NCI-H748 treated with DMSO at 0.1 percent for 48 hours (cell line): ENCODE measurements around the gene CLDN3.

Source experiments
- DNase-seq: peaks from one replicate; lab custom pipeline; 2025; lab: John Stamatoyannopoulos, UW

Gene CLDN3

DNA sequence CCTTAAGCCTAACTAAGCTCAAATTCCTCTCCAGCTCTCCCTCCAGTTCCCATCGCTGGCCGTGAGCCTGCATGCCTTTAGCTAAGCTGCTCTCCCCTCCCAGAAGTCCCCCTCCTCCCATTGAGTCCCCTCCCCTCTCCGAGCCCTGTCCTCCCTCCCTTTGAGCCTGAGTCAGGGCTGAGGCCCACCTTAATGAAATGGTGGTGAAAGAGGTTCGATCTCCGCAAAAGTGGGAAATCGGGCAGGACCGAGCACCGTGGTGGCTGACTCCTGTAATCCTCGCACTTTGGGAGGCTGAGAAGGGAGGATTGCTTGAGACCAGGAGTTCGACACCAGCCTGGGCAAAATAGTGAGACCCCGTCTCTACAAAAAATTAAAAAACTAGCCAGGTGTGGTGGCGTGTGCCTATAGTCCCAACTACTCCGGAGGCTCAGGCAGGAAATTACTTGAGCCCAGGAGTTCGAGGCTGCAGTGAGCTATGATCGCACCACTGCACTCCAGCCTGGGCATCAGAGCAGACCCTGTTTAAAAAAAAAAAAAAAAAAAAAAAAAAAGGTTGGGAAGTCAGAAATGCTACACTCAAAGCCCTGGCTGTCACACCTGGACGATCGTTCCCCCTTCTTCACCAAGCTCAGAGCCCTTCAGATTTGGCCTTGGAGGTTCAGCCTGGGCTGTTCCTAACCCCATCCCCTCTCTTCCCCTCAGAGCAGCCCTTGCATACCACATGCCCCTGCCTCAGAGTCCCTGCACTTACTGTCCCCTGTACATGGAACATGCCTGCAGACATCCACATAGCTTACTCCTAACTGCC is 995 bp upstream of the CLDN3 start:
- no peak for DNase-seq

DNA sequence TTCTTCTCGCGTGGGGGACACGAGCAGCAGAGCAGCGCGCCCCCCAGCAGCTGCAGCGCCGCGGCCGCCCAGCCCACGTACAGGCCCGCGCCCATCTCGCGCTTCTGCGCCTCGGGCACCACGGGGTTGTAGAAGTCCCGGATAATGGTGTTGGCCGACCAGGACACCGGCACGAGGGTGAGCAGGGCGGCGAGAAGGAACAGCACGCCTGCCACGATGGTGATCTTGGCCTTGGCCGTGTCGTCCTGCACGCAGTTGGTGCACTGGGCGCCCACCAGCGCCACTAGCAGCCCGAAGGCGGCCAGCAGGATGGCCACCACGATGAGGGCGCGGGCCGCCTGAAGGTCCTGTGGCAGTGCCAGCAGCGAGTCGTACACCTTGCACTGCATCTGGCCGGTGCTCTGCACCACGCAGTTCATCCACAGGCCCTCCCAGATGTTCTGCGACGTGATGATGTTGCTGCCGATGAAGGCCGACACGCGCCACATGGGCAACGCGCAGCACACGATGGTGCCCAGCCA is 529 bp downstream of the CLDN3 start:
- DNase-seq, result peak; percentile 44

DNA sequence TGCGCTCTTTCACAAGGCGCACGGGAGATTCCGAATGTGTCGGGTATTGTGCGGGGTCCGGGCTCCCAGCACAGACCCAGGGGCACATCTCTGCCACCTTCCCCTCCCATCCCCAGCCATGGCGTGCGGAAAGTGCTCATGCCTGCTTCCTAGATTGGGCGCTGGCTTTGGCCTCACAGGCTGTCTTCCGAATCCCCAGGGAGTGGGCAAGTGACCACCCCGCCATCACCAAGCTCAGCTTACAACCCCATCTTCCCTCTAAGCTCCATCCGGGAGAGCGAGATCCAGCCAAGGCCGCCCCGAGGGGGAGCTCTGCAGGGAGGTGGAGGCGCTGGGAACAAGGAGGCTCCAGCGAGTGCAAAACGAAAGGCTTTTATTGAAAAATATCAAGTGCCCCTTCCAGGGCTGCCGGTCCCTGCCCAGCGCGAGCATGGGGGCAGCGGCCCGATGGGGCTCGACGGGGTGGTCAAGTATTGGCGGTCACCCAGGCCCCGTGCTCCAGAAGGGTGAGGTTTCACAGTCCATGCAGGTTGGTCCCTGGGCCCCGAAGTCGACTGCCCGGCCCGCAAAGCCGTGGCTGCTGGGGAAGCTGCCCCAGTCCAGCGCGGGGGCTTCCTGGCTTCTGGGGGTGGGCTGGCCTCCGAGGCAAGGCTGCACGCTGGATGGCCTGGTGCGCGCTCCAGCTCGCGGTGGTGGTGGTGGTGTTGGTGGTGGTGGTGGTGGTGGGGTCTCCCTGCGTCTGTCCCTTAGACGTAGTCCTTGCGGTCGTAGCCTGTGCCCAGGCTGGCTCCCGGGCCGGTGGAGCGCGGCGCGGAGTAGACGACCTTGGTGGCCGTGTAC is 1.2 kb downstream of the CLDN3 start:
- no peak for DNase-seq

DNA sequence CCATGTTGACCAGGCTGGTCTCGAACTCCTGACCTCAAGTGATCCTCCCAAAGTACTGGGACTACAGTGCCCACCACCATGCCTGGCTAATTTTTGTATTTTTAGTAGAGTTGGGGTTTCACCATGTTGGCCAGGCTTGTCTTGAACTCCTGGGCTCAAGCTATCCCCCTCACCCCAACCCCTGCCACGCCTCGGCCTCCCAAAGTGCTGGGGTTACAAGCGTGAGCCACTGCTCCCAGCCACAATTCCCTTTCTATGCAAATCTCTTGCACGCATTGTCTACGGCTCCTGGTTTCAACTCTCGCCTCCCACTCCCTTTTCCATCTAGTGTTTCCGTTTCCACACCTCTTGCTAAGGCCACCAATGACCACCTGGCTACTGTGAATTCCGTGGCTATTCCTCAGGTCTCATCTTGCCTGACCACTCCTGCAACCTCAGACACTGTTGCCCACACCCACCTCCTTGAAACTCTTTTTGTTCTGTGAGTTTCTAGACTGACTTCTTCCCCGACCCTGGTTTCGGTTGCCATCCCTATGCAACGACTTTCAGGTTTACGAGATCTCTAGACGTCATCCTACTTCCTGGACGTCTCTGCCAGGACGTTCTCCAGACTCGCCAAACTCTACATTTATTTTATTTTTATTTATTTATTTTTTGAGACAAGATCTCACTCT is 3.4 kb downstream of the CLDN3 start:
- DNase-seq, result no peak

- no peak for DNase-seq
Measured at GRCh38 chr7:73762659-73762999, 7.4 kb downstream of the CLDN3 start.

DNA sequence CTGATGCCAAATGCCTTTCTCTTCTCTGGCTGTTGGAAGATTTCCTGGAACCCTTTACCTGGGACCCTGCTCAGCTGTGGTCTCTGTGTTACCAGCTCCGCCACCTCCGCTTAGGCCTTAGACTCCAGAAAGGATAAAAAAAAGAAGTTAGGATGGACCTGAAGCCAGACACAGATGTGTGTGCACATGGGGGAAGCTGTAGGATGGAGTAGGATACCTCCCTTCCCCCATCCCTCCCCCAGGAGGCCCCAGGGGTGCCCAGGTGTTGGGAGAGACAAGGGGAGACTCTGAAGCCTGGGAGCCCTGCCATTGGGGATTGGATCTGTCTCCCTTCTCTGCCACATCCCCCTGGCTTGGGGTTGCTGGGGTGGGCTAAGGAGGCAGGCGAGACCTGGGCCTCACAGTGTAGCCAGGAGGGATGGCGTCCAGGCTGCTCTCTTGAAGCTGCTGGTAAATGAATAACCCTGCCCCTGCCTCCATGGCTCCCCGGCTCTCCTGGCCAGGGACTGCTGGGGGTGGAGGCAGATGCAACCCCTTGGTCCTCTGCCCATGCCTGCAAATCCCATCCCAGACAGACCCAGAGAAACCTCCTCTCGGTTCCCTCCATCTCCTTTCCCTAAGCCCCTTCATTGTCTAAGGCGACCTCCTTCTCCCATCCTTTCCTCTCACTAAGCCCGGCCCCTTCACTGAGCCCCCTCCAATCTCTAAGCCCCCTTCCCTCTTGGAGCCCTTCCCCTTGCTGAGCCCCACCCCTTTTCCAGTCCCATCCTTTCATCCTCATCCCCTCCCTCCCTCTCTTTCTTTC is 8.0 kb downstream of the CLDN3 start:
- no peak for DNase-seq

DNA sequence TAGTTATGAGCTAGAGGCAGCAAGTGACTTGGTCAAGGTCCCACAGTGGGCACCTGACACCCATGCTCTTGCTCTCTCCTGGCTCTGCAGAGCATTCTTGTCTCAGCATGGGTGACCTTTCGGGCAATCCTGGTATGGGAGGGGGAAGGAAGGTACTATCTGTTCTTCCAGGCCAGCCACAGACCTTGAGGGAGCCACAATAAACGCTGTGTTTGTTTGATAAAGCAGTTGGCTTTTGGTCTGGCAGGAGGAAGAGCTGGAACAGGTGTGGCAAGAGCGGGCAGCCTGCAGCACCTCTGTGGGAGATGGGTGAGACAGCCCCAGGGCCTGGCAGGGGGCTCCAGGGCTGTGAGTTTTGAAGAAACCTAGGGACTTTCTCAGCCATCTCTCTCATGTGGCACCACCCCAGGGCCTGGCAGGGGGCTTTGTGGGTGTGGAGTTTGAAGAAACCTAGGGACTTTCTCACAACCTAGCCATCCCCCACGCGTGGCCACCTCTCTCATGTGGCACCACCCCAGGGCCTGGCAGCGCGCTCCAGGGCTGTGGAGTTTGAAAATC is 11.4 kb downstream of the CLDN3 start:
- DNase-seq, result no peak

DNA sequence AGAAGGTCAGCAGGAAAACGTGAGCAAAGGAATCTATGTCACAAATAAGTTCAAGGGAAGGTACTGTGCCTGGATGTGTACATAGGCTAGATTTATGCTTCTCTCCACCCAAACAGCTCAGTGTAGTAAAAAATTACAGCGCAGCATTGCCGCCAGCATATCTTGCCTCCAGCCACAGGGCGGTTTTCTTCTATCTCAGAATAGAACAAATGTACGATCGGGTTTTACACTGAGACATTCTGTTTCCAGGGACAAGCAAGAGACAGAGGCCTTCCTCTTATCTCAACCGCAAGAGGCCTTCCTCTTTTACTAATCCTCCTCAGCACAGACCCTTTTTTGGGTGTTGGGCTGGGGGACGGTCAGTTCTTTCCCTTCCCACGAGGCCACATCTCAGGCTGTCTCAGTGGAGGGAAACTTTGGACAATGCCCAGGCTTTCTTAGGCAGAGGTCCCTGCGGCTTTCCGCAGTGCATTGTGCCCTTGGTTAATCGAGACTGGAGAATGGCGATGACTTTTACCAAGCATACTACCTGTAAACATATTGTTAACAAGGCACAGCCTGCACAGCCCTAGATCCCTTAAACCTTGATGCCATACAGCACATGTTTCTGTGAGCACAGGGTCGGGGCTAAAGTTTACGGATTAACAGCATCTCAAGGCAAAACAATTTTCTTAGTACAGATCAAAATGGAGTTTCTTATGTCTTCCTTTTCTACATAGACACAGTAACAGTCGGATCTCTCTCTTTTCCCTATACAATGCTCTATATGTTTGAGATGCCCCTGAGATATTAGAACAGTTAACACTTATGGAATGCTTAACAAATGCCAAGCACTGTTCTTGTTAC is 19.9 kb downstream of the CLDN3 start:
- DNase-seq, result no peak

DNA sequence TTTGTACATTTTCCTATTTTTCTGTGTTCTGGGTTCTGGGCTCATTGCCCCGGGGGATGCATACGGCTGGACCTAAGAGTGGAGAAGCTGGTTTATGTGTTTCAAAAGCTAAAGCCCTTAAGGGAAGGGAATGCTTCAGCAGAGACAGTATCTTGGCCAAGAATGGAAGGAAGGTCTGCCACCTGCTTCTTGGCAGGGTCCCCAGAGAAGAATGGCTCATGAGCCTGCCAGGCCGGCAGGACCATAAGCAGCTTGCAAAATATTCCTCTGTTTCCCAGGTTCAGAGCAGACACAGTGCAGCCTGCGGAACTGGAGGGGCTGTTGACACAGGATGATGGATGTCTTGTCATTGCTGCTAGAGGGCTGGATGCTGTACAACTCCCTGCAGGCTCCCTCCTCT is 23.7 kb downstream of the CLDN3 start:
- DNase-seq, result no peak

- peak; percentile 92 for DNase-seq
Measured at GRCh38 chr7:73742753-73743641, 27.1 kb downstream of the CLDN3 start.

DNA sequence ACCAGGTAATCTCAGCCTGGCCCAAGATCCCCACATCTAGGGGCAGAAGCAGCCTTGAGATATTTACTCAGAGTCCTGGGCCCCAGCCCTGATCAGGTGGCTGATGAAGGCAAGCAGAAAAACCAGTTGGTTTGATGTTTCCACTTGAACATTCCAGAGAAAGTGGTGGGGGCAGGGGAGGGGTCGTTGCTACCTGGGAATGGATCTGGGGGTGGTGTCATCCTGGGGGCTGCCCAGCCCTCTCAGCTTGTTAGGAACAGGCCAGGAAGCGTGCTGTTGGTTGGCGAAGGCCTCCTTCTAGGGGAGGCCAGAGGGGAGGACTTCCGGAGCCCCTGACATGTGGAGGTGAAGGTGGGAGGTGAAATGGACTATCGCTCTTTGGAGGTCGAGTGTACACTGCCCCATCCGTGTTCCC is 27.7 kb downstream of the CLDN3 start:
- DNase-seq, result peak; percentile 30

DNA sequence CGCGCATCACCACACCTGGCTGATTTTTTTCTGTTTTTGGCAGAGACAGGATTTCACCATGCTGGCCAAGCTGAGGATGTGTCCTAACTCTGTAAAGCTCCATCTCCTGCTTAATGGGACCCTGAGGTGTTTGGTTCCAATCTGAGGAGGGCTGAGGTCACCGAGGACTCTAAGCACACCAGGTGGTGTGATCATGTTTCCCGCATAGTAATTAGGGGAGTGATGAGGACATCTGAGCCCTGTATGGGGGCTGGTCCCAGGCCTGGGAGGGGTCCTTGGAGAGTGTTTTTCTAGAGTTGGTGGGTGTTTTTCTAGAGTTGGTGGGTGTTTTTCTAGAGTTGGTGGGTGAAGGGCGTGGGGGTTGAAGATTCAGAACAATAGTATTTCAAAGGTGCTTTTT is 28.5 kb downstream of the CLDN3 start:
- peak; percentile 7 for DNase-seq

DNA sequence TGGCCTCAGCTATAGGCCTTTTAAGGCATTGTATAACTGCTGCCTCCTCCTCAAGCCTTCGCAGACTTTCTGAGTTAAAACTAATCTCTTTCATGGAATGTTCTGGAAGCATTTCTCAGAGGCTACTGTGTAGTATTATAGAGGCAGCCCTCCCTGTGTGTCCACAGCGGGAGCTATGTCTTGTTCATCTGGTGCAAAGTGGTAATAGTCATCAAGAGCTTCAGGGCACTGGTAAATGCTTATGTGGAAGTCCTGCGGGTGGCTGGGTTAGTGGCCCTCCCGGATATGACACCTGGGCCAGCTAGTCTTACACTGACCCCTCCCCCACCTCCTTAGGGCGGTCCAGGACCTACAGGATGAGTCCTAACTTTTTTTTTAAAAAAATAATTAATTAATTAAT is 29.3 kb downstream of the CLDN3 start:
- no peak for DNase-seq

- no peak for DNase-seq
Measured at GRCh38 chr7:73740212-73740611, 29.9 kb downstream of the CLDN3 start.

GRCh38 chr7:73739387-73739767 is 30.7 kb downstream of the CLDN3 start:
- DNase-seq, result no peak

DNA sequence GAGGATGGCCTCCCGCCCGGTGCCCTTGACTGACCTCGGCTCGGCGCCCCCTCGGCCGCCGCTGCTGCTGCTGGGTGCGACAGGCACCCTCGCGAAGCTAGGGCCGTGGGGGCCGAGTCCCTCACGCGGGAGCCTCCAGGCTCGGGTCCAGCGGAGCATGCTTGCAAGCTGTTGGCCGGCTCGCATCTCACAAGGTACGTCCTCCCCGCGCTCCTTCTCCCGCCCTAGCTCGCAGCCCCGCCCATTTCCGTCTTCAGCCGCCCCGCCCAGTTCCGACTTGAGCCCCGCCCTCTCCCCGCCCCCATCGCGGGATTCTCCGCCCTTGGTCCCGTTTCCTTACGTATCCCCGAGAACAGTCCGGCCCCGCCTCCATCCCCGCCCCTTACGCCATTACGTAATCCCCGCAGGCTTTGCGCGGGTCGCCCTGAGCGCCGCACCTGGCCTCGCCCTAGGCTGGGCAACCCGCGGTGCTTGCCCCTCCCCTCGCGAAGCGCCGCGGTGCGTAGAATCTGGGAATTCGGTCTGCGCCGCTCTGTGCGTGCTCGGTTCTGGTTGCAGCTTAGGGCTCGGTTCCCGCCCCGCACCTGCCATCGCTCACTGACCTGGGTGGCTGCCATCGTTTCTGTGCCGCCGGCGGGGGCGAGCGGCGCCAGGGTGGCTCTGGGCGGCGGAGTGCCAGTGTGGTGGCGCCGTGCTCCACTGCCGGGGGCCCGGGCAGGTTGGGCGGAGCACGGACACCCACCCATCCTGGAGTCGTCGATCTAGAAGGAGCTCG is 31.3 kb downstream of the CLDN3 start, which contains the start of gene ABHD11:
Gene ABHD11, minus strand, starts transcription at position 191 of the 775 bp plus-strand sequence. Its CDS starts 32 bp downstream, at position 159.
- DNase-seq, result peak; percentile 99

GRCh38 chr7:73738220-73738611 is 31.9 kb downstream of the CLDN3 start:
- peak; percentile 39 for DNase-seq

- DNase-seq, result no peak
Measured at GRCh38 chr7:73737491-73738219, 32.4 kb downstream of the CLDN3 start.
